ENCODE results near the gene TMPRSS4. TPM values are rescaled to one million over a fixed set of nuclear protein-coding genes. Genes with fewer than 3 reads are reported as not detected.

The TMPRSS4 gene
- total RNA-seq, 1 donor from 2014 or later, result not detected

DNA sequence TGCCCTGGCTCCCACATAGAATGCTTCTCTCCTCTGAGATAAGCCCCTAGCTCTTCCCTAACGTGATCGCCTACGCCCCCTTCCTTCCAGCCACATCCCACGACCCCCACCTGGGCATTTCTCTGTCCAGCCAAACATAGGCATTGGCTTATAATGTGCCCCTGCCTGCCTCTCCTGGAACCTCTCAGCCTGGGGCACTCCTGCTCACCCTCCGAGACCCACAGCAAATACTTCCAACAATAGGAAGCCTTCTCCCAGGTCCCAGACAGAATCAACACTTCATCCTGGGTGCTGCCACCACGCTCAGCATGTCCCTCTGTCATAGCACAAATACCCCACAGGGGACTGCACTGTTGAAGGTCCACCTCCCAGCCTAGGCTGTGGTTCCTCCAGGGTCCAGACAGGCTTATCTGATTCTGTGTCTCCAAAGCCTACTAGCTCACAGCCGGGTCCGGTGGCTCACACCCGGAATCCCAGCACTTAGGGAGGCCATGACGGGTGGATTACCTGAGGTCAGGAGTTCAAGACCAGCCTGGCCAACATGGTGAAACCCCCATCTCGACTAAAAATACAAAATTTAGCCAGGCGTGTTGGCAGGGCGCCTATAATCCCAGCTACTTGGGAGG, 24.2 kb upstream of the TMPRSS4 start:
- no peak for TF ChIP-seq CTCF (conservative IDR thresholded peaks at IDR 0.05)
- H3K4me1 Mint-ChIP-seq, result peaks cover 12% of the 10 kb centered on the region
- no peak overlapping the region for H3K27ac Mint-ChIP-seq (ENCODE audit: unreplicated experiment)
- no peaks in the 10 kb centered on the region for H3K27me3 Mint-ChIP-seq (ENCODE audit: low read depth)
- no peaks in the 10 kb centered on the region for H3K36me3 Mint-ChIP-seq (ENCODE audit: low read depth)
- no peak for DNase-seq (ENCODE audit: low read depth, low spot score)
- H3K9me3 Mint-ChIP-seq, result no peaks in the 10 kb centered on the region
- no peak overlapping the region for H3K4me3 Mint-ChIP-seq

GRCh38 chr11:118054712-118055640, 21.9 kb upstream of the TMPRSS4 start:
- Mint-ChIP-seq H3K27me3 (ENCODE audit: low read depth) (no peaks in the 10 kb centered on the region), H3K27ac (ENCODE audit: unreplicated experiment) (no peak overlapping the region), H3K4me3 (no peak overlapping the region), H3K9me3 (no peaks in the 10 kb centered on the region), H3K36me3 (ENCODE audit: low read depth) (no peaks in the 10 kb centered on the region), H3K4me1 (peaks cover 13% of the 10 kb centered on the region)
- DNase-seq (ENCODE audit: low read depth, low spot score), result no peak
- TF ChIP-seq CTCF (conservative IDR thresholded peaks at IDR 0.05), result no peak

DNA sequence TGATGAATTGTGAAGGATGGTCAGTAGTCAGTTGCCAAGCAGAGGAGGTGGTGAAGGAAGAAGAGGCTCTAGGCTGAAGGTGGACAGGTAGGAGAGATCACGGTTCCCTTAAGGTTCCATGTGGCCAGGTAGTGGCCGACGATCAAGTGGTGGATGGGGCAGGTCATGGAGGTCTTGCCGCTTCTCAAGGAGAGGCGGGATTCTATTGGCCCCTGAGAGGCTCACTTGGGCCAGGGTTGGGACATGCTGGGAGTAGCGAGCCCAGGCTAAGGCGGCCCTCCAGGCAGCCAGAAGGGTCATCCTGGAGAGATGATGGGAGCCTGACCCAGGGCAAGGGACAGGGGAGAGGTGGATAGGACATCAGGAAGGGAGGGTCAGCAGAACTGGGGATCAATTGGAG, 20.9 kb upstream of the TMPRSS4 start:
- Mint-ChIP-seq H3K4me3 (no peak overlapping the region), H3K4me1 (peaks cover 13% of the 10 kb centered on the region), H3K27ac (ENCODE audit: unreplicated experiment) (no peak overlapping the region), H3K27me3 (ENCODE audit: low read depth) (no peaks in the 10 kb centered on the region), H3K36me3 (ENCODE audit: low read depth) (no peaks in the 10 kb centered on the region), H3K9me3 (no peaks in the 10 kb centered on the region)
- TF ChIP-seq CTCF (conservative IDR thresholded peaks at IDR 0.05), result no peak
- DNase-seq (ENCODE audit: low read depth, low spot score), result no peak

GRCh38 chr11:118056806-118057205, 20.1 kb upstream of the TMPRSS4 start:
- H3K27ac Mint-ChIP-seq (ENCODE audit: unreplicated experiment), result no peak overlapping the region

More at GRCh38 chr11:118056806-118057205, 20.1 kb upstream of the TMPRSS4 start:
- peaks cover 13% of the 10 kb centered on the region for H3K4me1 Mint-ChIP-seq
- no peaks in the 10 kb centered on the region for H3K36me3 Mint-ChIP-seq (ENCODE audit: low read depth)
- DNase-seq (ENCODE audit: low read depth, low spot score), result no peak
- no peak overlapping the region for H3K4me3 Mint-ChIP-seq
- TF ChIP-seq CTCF (conservative IDR thresholded peaks at IDR 0.05), result no peak
- no peaks in the 10 kb centered on the region for H3K27me3 Mint-ChIP-seq (ENCODE audit: low read depth)
- no peaks in the 10 kb centered on the region for H3K9me3 Mint-ChIP-seq

Data from neural crest cell (in vitro differentiated cells).